ENCODE data around the gene SYNM. TPM values are rescaled to one million over a fixed set of nuclear protein-coding genes. Genes with fewer than 3 reads are reported as not detected.
A peak's percentile ranks its signal among the peaks of the same experiment; 100 is the strongest.

The SYNM gene
- total RNA-seq, 2 donors from 2014 or later: 5.7 to 8.2 TPM

- Histone ChIP-seq H3K36me3 (replicated peaks in 1 of 2; ENCODE audit: insufficient read depth in 1 of 2, low read depth in 2 of 2) (no peaks in the 10 kb centered on the region), H3K27ac (no peak overlapping the region), H3K4me1 (peaks cover 4% of the 10 kb centered on the region), H3K27me3 (no peaks in the 10 kb centered on the region), H3K4me3 (no peak overlapping the region), H3K9me3 (no peaks in the 10 kb centered on the region)
- no peak for ATAC-seq
- TF ChIP-seq POLR2A (IDR thresholded peaks at IDR 0.05) (no peak), CTCF (IDR thresholded peaks at IDR 0.05) (no peak)
- 30 to 43% methylated on average over 2 of the region's 2 CpGs for WGBS, 2 donors
- intact Hi-C loops (cut with DNase I): no loop called here
- DNase-seq: no peak
Observed at GRCh38 chr15:99076109-99076508, 28.8 kb upstream of the SYNM start.

- peak; percentile 94 for ATAC-seq
- Histone ChIP-seq H3K4me3 (no peak overlapping the region), H3K4me1 (peaks cover 4% of the 10 kb centered on the region), H3K9me3 (no peaks in the 10 kb centered on the region), H3K27me3 (no peaks in the 10 kb centered on the region), H3K27ac (no peak overlapping the region), H3K36me3 (replicated peaks in 1 of 2; ENCODE audit: insufficient read depth in 1 of 2, low read depth in 2 of 2) (no peaks in the 10 kb centered on the region)
- peak; percentile 69 to 81 (median 77) for DNase-seq
- WGBS, 2 donors: 8 to 9% methylated on average over 10 of the region's 10 CpGs
- intact Hi-C loops (cut with DNase I): no loop called here
- TF ChIP-seq CTCF (IDR thresholded peaks at IDR 0.05) (peak; percentile 66 to 92 (median 88)), POLR2A (IDR thresholded peaks at IDR 0.05) (no peak)
Observed at GRCh38 chr15:99076555-99077308, 28.1 kb upstream of the SYNM start.

GRCh38 chr15:99082798-99083197 lies 22.1 kb upstream of the SYNM start:
- H3K4me1 ChIP-seq: no peaks in the 10 kb centered on the region
- 81 to 88% methylated on average over 1 of the region's 1 CpG for WGBS, 2 donors
- ATAC-seq: no peak

GRCh38 chr15:99084965-99085364 lies 19.9 kb upstream of the SYNM start:
- 92 to 95% methylated on average over 10 of the region's 10 CpGs for WGBS, 2 donors
- H3K36me3 ChIP-seq (replicated peaks in 1 of 2; ENCODE audit: insufficient read depth in 1 of 2, low read depth in 2 of 2): no peaks in the 10 kb centered on the region
- H3K4me3 ChIP-seq: no peak overlapping the region
- no peak for ATAC-seq
- no peaks in the 10 kb centered on the region for H3K27me3 ChIP-seq
- no peak overlapping the region for H3K27ac ChIP-seq
- no peak for TF ChIP-seq CTCF (IDR thresholded peaks at IDR 0.05)
- TF ChIP-seq POLR2A (IDR thresholded peaks at IDR 0.05): no peak
- DNase-seq: no peak
- H3K9me3 ChIP-seq: no peaks in the 10 kb centered on the region
- H3K4me1 ChIP-seq: no peaks in the 10 kb centered on the region
- intact Hi-C loops (cut with DNase I): no loop called here

More at GRCh38 chr15:99082798-99083197, 22.1 kb upstream of the SYNM start:
- no peaks in the 10 kb centered on the region for H3K27me3 ChIP-seq
- H3K4me3 ChIP-seq: no peak overlapping the region
- no peak overlapping the region for H3K27ac ChIP-seq
- no peaks in the 10 kb centered on the region for H3K36me3 ChIP-seq (replicated peaks in 1 of 2; ENCODE audit: insufficient read depth in 1 of 2, low read depth in 2 of 2)
- no peaks in the 10 kb centered on the region for H3K9me3 ChIP-seq
- intact Hi-C loops (cut with DNase I): no loop called here
- DNase-seq: no peak
- TF ChIP-seq CTCF (IDR thresholded peaks at IDR 0.05): no peak
- no peak for TF ChIP-seq POLR2A (IDR thresholded peaks at IDR 0.05)

Measured in body of pancreas (tissue), 4 donors.